GM23338 (cell line): ENCODE measurements around the gene SDR42E2. TPM values are rescaled to one million over a fixed set of nuclear protein-coding genes. Genes with fewer than 3 reads are reported as not detected.

Source experiments
- ATAC-seq: fragments of 200-7000 bp; cut with Tn5 transposase; 3 replicates; pipeline ENCODE4 v1.9.1; 2020
- DNase-seq: peaks from one replicate; pipeline ENCODE4 v3.0.0-alpha.2; 2015; ENCODE audit warnings: low spot score
- H2AFZ ChIP-seq: fragments of 200-600 bp; sonication (generic); 2 replicates; pipeline ENCODE4 v1.8.0; 2016; ENCODE audit warnings: antibody characterized with exemption, mild to moderate bottlenecking, moderate library complexity
- H3F3A ChIP-seq: fragments of 200-600 bp; sonication (generic); replicated peaks from 2 replicates; pipeline ENCODE4 v1.8.0; 2017; ENCODE audit warnings: antibody characterized with exemption, mixed run types, low read depth
- H3K27ac ChIP-seq: fragments of 200-600 bp; sonication (generic); 2 replicates; pipeline ENCODE4 v1.6.1; 2016; ENCODE audit warnings: low read depth
- H3K27me3 ChIP-seq: fragments of 200-600 bp; sonication (generic); 2 replicates; pipeline ENCODE4 v1.8.0; 2016; ENCODE audit warnings: mild to moderate bottlenecking, mixed run types, moderate library complexity; ENCODE audit not compliant: insufficient read depth
- H3K36me3 ChIP-seq: fragments of 200-600 bp; sonication (generic); 2 replicates; pipeline ENCODE4 v1.8.0; 2016; ENCODE audit warnings: mild to moderate bottlenecking; ENCODE audit not compliant: insufficient read depth
- H3K4me1 ChIP-seq: fragments of 200-600 bp; sonication (generic); 2 replicates; pipeline ENCODE4 v1.8.0; 2016; ENCODE audit warnings: mild to moderate bottlenecking, moderate library complexity; ENCODE audit not compliant: insufficient read depth
- H3K4me2 ChIP-seq: fragments of 200-600 bp; sonication (generic); 2 replicates; pipeline ENCODE4 v1.7.1; 2017; ENCODE audit warnings: mixed run types
- H3K4me3 ChIP-seq: fragments of 200-600 bp; sonication (generic); 2 replicates; pipeline ENCODE4 v1.6.1; 2016; ENCODE audit warnings: mixed run types
- H3K79me2 ChIP-seq: fragments of 200-600 bp; sonication (generic); replicated peaks from 2 replicates; pipeline ENCODE4 v1.8.0; 2017; ENCODE audit warnings: mild to moderate bottlenecking; ENCODE audit not compliant: insufficient read depth
- H3K9me2 ChIP-seq: fragments of 200-600 bp; sonication (generic); 2 replicates; pipeline ENCODE4 v1.8.0; 2017; ENCODE audit not compliant: insufficient read depth
- H4K20me1 ChIP-seq: fragments of 200-600 bp; sonication (generic); replicated peaks from 2 replicates; pipeline ENCODE4 v1.8.0; 2017; ENCODE audit warnings: mild to moderate bottlenecking; ENCODE audit not compliant: insufficient read depth
- H3K27ac Mint-ChIP-seq: 2 replicates; pipeline ENCODE4 v1.8.0; 2020; ENCODE audit warnings: inconsistent platforms, mild to moderate bottlenecking, moderate library complexity, mixed read lengths
- H3K27me3 Mint-ChIP-seq: 3 replicates; pipeline ENCODE4 v1.8.0; 2022; ENCODE audit warnings: low read depth, mild to moderate bottlenecking, moderate library complexity, mixed read lengths, inconsistent platforms; ENCODE audit not compliant: insufficient read depth, poor library complexity
- H3K36me3 Mint-ChIP-seq: 3 replicates; pipeline ENCODE4 v1.8.0; 2021; ENCODE audit warnings: low read depth, mild to moderate bottlenecking, inconsistent platforms, moderate library complexity, mixed read lengths
- H3K4me1 Mint-ChIP-seq: 3 replicates; pipeline ENCODE4 v1.8.0; 2020; ENCODE audit warnings: mild to moderate bottlenecking, inconsistent platforms, mixed read lengths
- H3K4me3 Mint-ChIP-seq: 3 replicates; pipeline ENCODE4 v1.8.0; 2021; ENCODE audit warnings: moderate library complexity, mild to moderate bottlenecking, inconsistent platforms, mixed read lengths
- H3K9me3 Mint-ChIP-seq: 3 replicates; pipeline ENCODE4 v1.8.0; 2020; ENCODE audit warnings: moderate library complexity, mild to moderate bottlenecking, inconsistent platforms, mixed read lengths
- EZH2 ChIP-seq: fragments of 200-600 bp; sonication (generic); IDR thresholded peaks from one replicate; pipeline ENCODE4 v1.8.0; 2017; ENCODE audit warnings: antibody characterized with exemption, mild to moderate bottlenecking, low read depth; ENCODE audit not compliant: unreplicated experiment
- EZH2phosphoT487 ChIP-seq: fragments of 200-600 bp; sonication (generic); IDR thresholded peaks from one replicate; pipeline ENCODE4 v1.8.1; 2018; ENCODE audit warnings: antibody characterized with exemption; ENCODE audit not compliant: unreplicated experiment
- JUNB ChIP-seq: IDR thresholded peaks from one replicate; pipeline ENCODE4 v1.6.1; 2016; ENCODE audit warnings: antibody characterized with exemption; ENCODE audit not compliant: unreplicated experiment
- NANOG ChIP-seq: IDR thresholded peaks from 2 replicates; pipeline ENCODE4 v1.6.1; 2016; ENCODE audit warnings: antibody characterized with exemption, borderline replicate concordance
- POLR2AphosphoS5 ChIP-seq: IDR thresholded peaks from 2 replicates; pipeline ENCODE4 v1.6.1; 2016; ENCODE audit warnings: antibody characterized with exemption, low read depth
- STAT1 ChIP-seq: IDR thresholded peaks from one replicate; pipeline ENCODE4 v1.6.1; 2016; ENCODE audit warnings: antibody characterized with exemption; ENCODE audit not compliant: unreplicated experiment
- ZNF114 ChIP-seq: fragments of 250-450 bp; sonication (Bioruptor Pico); IDR thresholded peaks from 2 replicates; pipeline ENCODE4 v1.5.0; 2020; ENCODE audit warnings: mild to moderate bottlenecking, moderate library complexity
- ZNF331 ChIP-seq: fragments of 250-450 bp; sonication (Bioruptor Pico); IDR thresholded peaks from 2 replicates; pipeline ENCODE4 v1.5.0; 2020; ENCODE audit warnings: low read depth, mild to moderate bottlenecking, moderate library complexity
- polyA plus RNA-seq: library from polyadenylated mRNA; unstranded; fragments of >200 nt; fragmentation: Nextera tagmentation; extraction: Ambion mirVana; gene quantifications from 2 replicates; pipeline ENCODE4 v1.2.1, GENCODE V29; 2016
- total RNA-seq: library from RNA; depleted of rRNA; stranded (reverse); fragments of >200 nt; shearing (Covaris generic); gene quantifications from 2 replicates; pipeline ENCODE4 v1.2.3, GENCODE V29; 2014
- TF ChIP-seq, protein P1 (sequence below): fragments of 250-450 bp; sonication (Bioruptor Pico); IDR thresholded peaks from 2 replicates; pipeline ENCODE4 v1.5.0; 2020; ENCODE audit warnings: mild to moderate bottlenecking, moderate library complexity
- TF ChIP-seq, protein P2 (sequence below), 2 experiments: fragments of 200-600 bp in 1 of 2; sonication (generic) in 1 of 2; conservative IDR thresholded peaks; 2 replicates each; pipeline versions ENCODE4 v1.5.1 to v1.6.1; 2016 to 2017; ENCODE audit warnings: antibody characterized with exemption in 2 of 2, low read depth in 2 of 2, mild to moderate bottlenecking in 2 of 2, moderate library complexity in 1 of 2
- TF ChIP-seq, protein P3 (sequence below): IDR thresholded peaks from 2 replicates; pipeline ENCODE4 v1.6.1; 2016; ENCODE audit warnings: antibody characterized with exemption
- TF ChIP-seq, protein P4 (sequence below): IDR thresholded peaks from one replicate; pipeline ENCODE4 v1.6.1; 2018; ENCODE audit warnings: antibody characterized with exemption; ENCODE audit not compliant: unreplicated experiment

The SDR42E2 gene
- total and polyA plus RNA-seq, 2 experiments from 2014 or later: 0.15 TPM; not detected in 1

DNA sequence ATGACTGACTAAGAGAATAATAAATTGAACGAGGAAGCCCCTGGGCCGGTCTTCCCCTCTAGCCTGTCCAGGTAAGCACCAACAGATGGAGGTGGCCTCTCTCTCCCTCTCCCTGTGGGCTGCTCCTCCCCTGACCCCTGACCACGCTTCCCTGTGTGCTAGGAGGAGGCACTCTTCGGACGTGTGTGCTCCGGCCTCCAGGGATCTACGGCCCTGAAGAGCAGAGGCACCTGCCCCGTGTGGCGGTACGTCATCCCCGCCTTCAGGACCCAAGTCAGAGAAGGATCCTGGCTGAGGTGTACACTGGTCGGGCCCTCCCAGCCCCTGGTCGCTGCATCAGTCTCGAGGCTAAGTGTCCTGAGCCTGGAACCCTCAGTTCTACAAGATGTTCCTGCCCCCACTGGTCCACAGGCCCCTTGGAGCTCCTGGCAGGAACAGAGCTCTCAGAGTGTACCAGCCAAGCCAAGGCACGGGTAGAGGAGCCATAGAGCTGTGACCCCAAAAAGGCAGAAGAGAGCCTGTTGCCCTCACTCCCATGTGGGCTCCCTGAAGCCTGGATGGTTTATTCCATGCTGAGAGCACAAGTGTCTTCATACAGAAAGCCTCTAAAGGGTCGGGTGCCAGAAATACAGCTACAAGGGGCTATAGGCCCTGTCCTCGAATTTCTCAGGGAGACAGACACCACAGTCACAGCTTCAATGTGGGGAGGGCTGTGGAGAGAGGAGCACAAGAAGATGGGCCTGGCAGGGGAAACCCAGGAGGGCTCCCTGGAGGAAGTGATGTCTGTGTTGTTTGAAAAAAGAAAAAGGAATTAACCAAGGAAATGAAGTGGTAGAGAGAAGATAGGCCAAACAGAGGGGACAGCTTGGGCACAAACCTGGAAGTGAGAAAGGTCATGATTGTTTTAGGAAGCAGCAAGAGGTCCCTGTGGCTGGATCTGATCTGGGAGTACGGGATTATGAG is 15.9 kb downstream of the SDR42E2 start (continued):
- TF ChIP-seq, protein P1, sequence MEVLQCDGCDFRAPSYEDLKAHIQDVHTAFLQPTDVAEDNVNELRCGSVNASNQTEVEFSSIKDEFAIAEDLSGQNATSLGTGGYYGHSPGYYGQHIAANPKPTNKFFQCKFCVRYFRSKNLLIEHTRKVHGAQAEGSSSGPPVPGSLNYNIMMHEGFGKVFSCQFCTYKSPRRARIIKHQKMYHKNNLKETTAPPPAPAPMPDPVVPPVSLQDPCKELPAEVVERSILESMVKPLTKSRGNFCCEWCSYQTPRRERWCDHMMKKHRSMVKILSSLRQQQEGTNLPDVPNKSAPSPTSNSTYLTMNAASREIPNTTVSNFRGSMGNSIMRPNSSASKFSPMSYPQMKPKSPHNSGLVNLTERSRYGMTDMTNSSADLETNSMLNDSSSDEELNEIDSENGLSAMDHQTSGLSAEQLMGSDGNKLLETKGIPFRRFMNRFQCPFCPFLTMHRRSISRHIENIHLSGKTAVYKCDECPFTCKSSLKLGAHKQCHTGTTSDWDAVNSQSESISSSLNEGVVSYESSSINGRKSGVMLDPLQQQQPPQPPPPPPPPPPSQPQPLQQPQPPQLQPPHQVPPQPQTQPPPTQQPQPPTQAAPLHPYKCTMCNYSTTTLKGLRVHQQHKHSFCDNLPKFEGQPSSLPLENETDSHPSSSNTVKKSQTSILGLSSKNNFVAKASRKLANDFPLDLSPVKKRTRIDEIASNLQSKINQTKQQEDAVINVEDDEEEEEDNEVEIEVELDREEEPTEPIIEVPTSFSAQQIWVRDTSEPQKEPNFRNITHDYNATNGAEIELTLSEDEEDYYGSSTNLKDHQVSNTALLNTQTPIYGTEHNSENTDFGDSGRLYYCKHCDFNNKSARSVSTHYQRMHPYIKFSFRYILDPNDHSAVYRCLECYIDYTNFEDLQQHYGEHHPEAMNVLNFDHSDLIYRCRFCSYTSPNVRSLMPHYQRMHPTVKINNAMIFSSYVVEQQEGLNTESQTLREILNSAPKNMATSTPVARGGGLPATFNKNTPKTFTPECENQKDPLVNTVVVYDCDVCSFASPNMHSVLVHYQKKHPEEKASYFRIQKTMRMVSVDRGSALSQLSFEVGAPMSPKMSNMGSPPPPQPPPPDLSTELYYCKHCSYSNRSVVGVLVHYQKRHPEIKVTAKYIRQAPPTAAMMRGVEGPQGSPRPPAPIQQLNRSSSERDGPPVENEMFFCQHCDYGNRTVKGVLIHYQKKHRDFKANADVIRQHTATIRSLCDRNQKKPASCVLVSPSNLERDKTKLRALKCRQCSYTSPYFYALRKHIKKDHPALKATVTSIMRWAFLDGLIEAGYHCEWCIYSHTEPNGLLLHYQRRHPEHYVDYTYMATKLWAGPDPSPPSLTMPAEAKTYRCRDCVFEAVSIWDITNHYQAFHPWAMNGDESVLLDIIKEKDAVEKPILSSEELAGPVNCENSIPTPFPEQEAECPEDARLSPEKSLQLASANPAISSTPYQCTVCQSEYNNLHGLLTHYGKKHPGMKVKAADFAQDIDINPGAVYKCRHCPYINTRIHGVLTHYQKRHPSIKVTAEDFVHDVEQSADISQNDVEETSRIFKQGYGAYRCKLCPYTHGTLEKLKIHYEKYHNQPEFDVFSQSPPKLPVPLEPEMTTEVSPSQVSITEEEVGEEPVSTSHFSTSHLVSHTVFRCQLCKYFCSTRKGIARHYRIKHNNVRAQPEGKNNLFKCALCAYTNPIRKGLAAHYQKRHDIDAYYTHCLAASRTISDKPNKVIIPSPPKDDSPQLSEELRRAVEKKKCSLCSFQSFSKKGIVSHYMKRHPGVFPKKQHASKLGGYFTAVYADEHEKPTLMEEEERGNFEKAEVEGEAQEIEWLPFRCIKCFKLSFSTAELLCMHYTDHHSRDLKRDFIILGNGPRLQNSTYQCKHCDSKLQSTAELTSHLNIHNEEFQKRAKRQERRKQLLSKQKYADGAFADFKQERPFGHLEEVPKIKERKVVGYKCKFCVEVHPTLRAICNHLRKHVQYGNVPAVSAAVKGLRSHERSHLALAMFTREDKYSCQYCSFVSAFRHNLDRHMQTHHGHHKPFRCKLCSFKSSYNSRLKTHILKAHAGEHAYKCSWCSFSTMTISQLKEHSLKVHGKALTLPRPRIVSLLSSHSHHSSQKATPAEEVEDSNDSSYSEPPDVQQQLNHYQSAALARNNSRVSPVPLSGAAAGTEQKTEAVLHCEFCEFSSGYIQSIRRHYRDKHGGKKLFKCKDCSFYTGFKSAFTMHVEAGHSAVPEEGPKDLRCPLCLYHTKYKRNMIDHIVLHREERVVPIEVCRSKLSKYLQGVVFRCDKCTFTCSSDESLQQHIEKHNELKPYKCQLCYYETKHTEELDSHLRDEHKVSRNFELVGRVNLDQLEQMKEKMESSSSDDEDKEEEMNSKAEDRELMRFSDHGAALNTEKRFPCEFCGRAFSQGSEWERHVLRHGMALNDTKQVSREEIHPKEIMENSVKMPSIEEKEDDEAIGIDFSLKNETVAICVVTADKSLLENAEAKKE (CRISPR knock-in tag): no peak
- TF ChIP-seq STAT1 (no peak), JUNB (no peak), ZNF331 (no peak)
- TF ChIP-seq, protein P2, sequence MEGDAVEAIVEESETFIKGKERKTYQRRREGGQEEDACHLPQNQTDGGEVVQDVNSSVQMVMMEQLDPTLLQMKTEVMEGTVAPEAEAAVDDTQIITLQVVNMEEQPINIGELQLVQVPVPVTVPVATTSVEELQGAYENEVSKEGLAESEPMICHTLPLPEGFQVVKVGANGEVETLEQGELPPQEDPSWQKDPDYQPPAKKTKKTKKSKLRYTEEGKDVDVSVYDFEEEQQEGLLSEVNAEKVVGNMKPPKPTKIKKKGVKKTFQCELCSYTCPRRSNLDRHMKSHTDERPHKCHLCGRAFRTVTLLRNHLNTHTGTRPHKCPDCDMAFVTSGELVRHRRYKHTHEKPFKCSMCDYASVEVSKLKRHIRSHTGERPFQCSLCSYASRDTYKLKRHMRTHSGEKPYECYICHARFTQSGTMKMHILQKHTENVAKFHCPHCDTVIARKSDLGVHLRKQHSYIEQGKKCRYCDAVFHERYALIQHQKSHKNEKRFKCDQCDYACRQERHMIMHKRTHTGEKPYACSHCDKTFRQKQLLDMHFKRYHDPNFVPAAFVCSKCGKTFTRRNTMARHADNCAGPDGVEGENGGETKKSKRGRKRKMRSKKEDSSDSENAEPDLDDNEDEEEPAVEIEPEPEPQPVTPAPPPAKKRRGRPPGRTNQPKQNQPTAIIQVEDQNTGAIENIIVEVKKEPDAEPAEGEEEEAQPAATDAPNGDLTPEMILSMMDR (conservative IDR thresholded peaks at IDR 0.05; ENCODE audit: low read depth in 2 of 2): no peak

DNA sequence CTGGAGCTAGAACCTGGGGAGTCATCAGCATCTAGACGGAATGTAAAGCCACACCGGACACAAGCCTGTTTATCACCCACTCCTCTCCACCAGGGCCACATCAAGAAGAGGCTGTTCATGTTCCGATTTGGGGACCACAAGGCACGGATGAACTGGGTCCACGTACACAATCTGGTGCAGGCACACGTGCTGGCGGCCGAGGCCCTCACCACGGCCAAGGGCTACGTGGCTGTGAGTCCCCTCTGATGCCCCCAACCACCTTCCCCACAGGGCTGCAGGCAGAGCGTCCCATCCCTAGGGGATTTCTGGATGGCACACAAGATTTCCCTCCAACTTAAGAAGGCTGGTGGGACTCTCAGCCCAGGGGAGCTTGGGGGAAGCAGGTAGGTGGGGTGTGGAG is 19.1 kb downstream of the SDR42E2 start:
- no peak overlapping the region for H2AFZ ChIP-seq
- H3K4me2 ChIP-seq: no peak overlapping the region
- no peaks in the 10 kb centered on the region for H4K20me1 ChIP-seq
- H3K36me3 ChIP-seq: no peaks in the 10 kb centered on the region
- no peak for DNase-seq
- H3K27ac ChIP-seq: no peak overlapping the region
- H3K4me3 ChIP-seq: no peak overlapping the region
- H3F3A ChIP-seq: no peaks in the 10 kb centered on the region
- Mint-ChIP-seq H3K4me3 (no peak overlapping the region), H3K36me3 (no peaks in the 10 kb centered on the region), H3K4me1 (no peaks in the 10 kb centered on the region), H3K27me3 (peaks cover 20% of the 10 kb centered on the region), H3K27ac (no peak overlapping the region), H3K9me3 (no peaks in the 10 kb centered on the region)
- no peak for ATAC-seq
- no peaks in the 10 kb centered on the region for H3K27me3 ChIP-seq
- H3K4me1 ChIP-seq: no peaks in the 10 kb centered on the region
- no peaks in the 10 kb centered on the region for H3K9me2 ChIP-seq
- no peaks in the 10 kb centered on the region for H3K79me2 ChIP-seq
- TF ChIP-seq ZNF331 (no peak), POLR2AphosphoS5 (no peak), ZNF114 (CRISPR knock-in tag) (no peak), EZH2phosphoT487 (no peak), NANOG (no peak), EZH2 (no peak), JUNB (no peak)
- TF ChIP-seq, protein P3, sequence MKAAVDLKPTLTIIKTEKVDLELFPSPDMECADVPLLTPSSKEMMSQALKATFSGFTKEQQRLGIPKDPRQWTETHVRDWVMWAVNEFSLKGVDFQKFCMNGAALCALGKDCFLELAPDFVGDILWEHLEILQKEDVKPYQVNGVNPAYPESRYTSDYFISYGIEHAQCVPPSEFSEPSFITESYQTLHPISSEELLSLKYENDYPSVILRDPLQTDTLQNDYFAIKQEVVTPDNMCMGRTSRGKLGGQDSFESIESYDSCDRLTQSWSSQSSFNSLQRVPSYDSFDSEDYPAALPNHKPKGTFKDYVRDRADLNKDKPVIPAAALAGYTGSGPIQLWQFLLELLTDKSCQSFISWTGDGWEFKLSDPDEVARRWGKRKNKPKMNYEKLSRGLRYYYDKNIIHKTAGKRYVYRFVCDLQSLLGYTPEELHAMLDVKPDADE: no peak
- TF ChIP-seq, protein P4, sequence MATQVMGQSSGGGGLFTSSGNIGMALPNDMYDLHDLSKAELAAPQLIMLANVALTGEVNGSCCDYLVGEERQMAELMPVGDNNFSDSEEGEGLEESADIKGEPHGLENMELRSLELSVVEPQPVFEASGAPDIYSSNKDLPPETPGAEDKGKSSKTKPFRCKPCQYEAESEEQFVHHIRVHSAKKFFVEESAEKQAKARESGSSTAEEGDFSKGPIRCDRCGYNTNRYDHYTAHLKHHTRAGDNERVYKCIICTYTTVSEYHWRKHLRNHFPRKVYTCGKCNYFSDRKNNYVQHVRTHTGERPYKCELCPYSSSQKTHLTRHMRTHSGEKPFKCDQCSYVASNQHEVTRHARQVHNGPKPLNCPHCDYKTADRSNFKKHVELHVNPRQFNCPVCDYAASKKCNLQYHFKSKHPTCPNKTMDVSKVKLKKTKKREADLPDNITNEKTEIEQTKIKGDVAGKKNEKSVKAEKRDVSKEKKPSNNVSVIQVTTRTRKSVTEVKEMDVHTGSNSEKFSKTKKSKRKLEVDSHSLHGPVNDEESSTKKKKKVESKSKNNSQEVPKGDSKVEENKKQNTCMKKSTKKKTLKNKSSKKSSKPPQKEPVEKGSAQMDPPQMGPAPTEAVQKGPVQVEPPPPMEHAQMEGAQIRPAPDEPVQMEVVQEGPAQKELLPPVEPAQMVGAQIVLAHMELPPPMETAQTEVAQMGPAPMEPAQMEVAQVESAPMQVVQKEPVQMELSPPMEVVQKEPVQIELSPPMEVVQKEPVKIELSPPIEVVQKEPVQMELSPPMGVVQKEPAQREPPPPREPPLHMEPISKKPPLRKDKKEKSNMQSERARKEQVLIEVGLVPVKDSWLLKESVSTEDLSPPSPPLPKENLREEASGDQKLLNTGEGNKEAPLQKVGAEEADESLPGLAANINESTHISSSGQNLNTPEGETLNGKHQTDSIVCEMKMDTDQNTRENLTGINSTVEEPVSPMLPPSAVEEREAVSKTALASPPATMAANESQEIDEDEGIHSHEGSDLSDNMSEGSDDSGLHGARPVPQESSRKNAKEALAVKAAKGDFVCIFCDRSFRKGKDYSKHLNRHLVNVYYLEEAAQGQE: no peak
